Omental fat pad (tissue), 4 donors: ENCODE results near the gene HLA-DQA1. TPM values are rescaled to one million over a fixed set of nuclear protein-coding genes. Genes with fewer than 3 reads are reported as not detected.

Experiments
- ATAC-seq: fragments of 150-250 bp; one replicate; pipeline ENCODE4 v1.9.1; 2016; ENCODE audit warnings: mild to moderate bottlenecking, moderate library complexity; ENCODE audit not compliant: low FRiP score
- DNase-seq: peaks from one replicate; pipeline ENCODE4 v3.0.0-alpha.2; 2019; ENCODE audit warnings: low spot score
- total RNA-seq, 4 donors: library from RNA; depleted of rRNA; stranded (reverse); fragments of >200 nt; gene quantifications; one replicate each; pipeline ENCODE4 v1.1.0, GENCODE V29; 2016
- TF ChIP-seq, protein P1 (sequence below), 3 donors: fragments of 450-650 bp; IDR thresholded peaks; one replicate each; pipeline ENCODE4 v1.5.1; 2016 to 2017; ENCODE audit warnings: antibody characterized with exemption in 3 of 3, mild to moderate bottlenecking in 3 of 3, moderate library complexity in 2 of 3

HLA-DQA1 gene
- total RNA-seq, 4 donors from 2014 or later: 1.8 to 14.5 (median 6.8) TPM

DNA sequence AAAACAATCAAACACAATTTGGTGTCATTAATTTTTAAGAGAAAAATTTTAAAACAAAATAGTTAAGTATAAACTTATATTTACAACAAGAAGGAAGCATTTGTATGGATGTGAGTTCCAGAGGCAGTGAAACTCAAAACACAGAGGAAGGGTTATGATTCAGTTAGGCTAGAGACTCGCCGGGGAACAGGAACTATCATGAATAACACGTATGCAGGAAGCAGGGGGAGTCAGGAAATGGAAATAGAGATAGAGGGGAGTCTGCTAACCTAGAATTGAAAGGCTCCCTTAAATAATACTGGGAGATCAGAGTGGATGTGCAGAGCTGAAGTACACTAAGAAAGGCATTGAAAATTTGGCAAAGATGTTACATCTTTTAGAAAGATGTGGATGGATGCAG, 33.3 kb upstream of the HLA-DQA1 start:
- ATAC-seq: no peak
- TF ChIP-seq, protein P1, sequence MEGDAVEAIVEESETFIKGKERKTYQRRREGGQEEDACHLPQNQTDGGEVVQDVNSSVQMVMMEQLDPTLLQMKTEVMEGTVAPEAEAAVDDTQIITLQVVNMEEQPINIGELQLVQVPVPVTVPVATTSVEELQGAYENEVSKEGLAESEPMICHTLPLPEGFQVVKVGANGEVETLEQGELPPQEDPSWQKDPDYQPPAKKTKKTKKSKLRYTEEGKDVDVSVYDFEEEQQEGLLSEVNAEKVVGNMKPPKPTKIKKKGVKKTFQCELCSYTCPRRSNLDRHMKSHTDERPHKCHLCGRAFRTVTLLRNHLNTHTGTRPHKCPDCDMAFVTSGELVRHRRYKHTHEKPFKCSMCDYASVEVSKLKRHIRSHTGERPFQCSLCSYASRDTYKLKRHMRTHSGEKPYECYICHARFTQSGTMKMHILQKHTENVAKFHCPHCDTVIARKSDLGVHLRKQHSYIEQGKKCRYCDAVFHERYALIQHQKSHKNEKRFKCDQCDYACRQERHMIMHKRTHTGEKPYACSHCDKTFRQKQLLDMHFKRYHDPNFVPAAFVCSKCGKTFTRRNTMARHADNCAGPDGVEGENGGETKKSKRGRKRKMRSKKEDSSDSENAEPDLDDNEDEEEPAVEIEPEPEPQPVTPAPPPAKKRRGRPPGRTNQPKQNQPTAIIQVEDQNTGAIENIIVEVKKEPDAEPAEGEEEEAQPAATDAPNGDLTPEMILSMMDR (IDR thresholded peaks at IDR 0.05): no peak

GRCh38 chr6:32604434-32604877, 32.8 kb upstream of the HLA-DQA1 start:
- DNase-seq (no peak), ATAC-seq (peak; percentile 94)
- TF ChIP-seq, protein P1 (IDR thresholded peaks at IDR 0.05): no peak

More for the DNA sequence above, 33.3 kb upstream of the HLA-DQA1 start:
- no peak for DNase-seq

DNA sequence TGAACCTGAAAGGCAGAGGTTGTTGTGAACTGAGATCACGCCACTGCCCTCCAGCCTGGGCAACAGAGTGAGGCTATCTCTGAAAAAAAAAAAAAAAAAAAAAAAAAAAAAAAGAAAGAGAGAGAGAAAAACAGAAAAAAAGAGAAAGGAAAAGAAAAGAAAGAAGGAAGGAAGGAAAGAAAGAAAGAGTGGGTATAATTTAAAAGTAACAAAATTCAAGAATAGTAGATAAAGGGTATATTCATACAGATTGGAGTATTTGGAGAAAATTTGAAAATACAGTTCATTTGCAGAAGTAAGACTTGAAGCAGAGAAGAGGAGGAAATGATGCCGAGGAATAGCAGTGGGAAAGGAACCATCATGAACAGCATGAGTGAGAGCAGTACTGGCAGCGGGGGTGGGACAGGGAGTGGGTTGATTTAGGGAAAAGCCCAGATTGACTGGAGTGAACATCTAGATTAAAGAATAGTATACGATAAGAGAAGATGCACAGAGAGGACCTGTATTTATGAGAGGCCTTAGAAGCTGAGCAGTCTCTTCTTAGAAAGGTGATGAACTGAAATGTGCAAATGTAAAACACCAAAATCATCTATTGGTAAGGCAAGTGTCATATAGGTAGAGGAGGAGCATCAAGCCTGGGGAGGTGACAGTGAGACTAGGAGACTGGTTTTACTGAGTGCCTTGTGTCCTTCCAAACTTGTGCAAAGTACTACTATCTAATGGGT, 29.8 kb upstream of the HLA-DQA1 start:
- ATAC-seq (no peak), DNase-seq (no peak)
- TF ChIP-seq, protein P1 (IDR thresholded peaks at IDR 0.05): no peak

DNA sequence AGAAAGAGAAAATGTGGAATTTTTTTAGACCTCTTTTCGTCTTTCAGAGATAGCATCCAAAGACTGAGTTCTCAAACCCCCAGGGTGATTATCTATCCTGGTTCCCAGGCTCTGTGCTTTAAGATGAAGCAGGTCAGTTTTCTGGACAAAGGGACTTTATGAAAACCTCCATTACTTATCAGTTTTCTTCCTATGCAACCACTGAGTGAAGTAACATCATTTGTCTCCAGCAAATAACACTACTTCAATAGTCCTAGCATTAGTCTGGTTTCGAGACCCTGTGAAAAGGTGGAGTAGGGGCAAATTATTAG, 29.3 kb upstream of the HLA-DQA1 start:
- TF ChIP-seq, protein P1 (IDR thresholded peaks at IDR 0.05): no peak
- DNase-seq: no peak
- ATAC-seq: no peak

- DNase-seq (no peak), ATAC-seq (no peak)
- TF ChIP-seq, protein P1 (IDR thresholded peaks at IDR 0.05): no peak
Measured at GRCh38 chr6:32608362-32608761, 28.8 kb upstream of the HLA-DQA1 start.

DNA sequence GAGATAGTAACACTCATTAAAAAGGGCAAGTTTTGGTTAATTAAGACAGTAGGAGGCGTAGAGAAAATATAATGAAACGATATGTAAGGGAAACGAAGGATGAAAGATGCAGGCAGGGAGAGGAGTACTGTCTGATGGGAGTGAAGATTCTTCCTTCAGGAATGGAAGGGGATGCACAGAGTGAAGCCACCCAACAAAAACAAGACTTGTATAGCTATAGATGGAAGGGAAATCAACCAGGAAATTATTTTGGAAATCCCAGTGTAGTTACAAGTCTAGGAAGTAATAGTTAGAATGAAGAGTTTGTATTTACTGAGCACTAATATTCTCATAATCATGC, 27.8 kb upstream of the HLA-DQA1 start:
- ATAC-seq: peak; percentile 16
- TF ChIP-seq, protein P1 (IDR thresholded peaks at IDR 0.05): no peak

More for the DNA sequence above, 27.8 kb upstream of the HLA-DQA1 start:
- no peak for DNase-seq
